K562 (cell line): Measurements from ENCODE around the gene POU2AF1. TPM values are rescaled to one million over a fixed set of nuclear protein-coding genes. Genes with fewer than 3 reads are reported as not detected.

Source experiments
- ATAC-seq: fragments of 200-7000 bp; cut with Tn5 transposase; 3 replicates; pipeline ENCODE4 v1.9.1; 2020; ENCODE audit warnings: moderate library complexity
- BruUV-seq: library from RNA; stranded (reverse); fragments of 400-500 nt; replicated peaks from 2 replicates; lab custom pipeline; 2021; lab: Mats Ljungman, UMichigan
- CTCF ChIA-PET: fragments of 300-600 bp; formaldehyde crosslinking; extraction: SDS; loops from one replicate; lab custom pipeline; 2021; ENCODE audit warnings: low intra/inter-chr PET ratio; lab: Yijun Ruan, JAX
- POLR2A ChIA-PET: fragments of 300-600, 350-650 bp; sonication (Branson Sonifier 250); formaldehyde crosslinking; extraction: SDS; loops from one replicate; lab custom pipeline; 2021; ENCODE audit warnings: antibody characterized with exemption, inconsistent platforms; lab: Yijun Ruan, JAX
- DNase-seq, 4 experiments: peaks; one replicate each; pipeline versions ENCODE4 v3.0.0 to v3.0.0-alpha.2; 2011 to 2018; ENCODE audit warnings: low spot score in 3 of 4, mixed read lengths in 3 of 4; ENCODE audit errors: extremely low read depth in 1 of 4
- FAIRE-seq: peaks from 2 replicates; lab custom pipeline; 2011; peaks lifted over from hg19 to GRCh38; lab: Jason Lieb, UNC
- H2AFZ ChIP-seq: 2 replicates; pipeline ENCODE4 v1.6.0; 2011; ENCODE audit warnings: low read depth, low read length, control low read depth, inconsistent platforms
- H3K27ac ChIP-seq: fragments of 200-600 bp; 3 replicates; pipeline ENCODE4 v1.8.0; 2011; ENCODE audit warnings: low read depth, mild to moderate bottlenecking, control low read depth, inconsistent platforms, low read length, moderate library complexity, mixed read lengths; ENCODE audit errors: extremely low read depth
- H3K27me3 ChIP-seq, 2 experiments: fragments of 300-600 bp in 1 of 2; 2 replicates in 1 of 2; 3 replicates in 1 of 2; pipeline versions ENCODE4 v1.6.0 to v1.8.0; 2011; ENCODE audit warnings: inconsistent platforms in 2 of 2, low read length in 2 of 2, mild to moderate bottlenecking in 1 of 2, mixed read lengths in 1 of 2, moderate library complexity in 1 of 2; ENCODE audit not compliant: control insufficient read depth in 2 of 2, insufficient read depth in 2 of 2
- H3K36me3 ChIP-seq: fragments of 300-600 bp; 3 replicates; pipeline ENCODE4 v1.8.0; 2011; ENCODE audit warnings: mild to moderate bottlenecking, low read length, inconsistent platforms; ENCODE audit not compliant: control insufficient read depth, insufficient read depth
- H3K4me1 ChIP-seq, 2 experiments: fragments of 200-600 bp in 1 of 2; replicated peaks in 1 of 2; 2 replicates in 1 of 2; 3 replicates in 1 of 2; pipeline versions ENCODE4 v1.5.1 to v1.8.0; 2011; ENCODE audit warnings: inconsistent platforms in 2 of 2, low read length in 2 of 2, mild to moderate bottlenecking in 1 of 2, mixed read lengths in 1 of 2, moderate library complexity in 1 of 2; ENCODE audit not compliant: control insufficient read depth in 2 of 2, insufficient read depth in 2 of 2
- H3K4me2 ChIP-seq: 2 replicates; pipeline ENCODE4 v1.6.1; 2011; ENCODE audit warnings: low read length, control low read depth, inconsistent platforms, mixed read lengths; ENCODE audit not compliant: insufficient read depth
- H3K4me3 ChIP-seq: fragments of 200-600 bp; sonication (generic), shearing (Covaris generic); 2 replicates; pipeline ENCODE4 v1.5.1; 2016; ENCODE audit warnings: control low read depth, inconsistent platforms
- H3K79me2 ChIP-seq: fragments of 200-600 bp; 3 replicates; pipeline ENCODE4 v1.8.0; 2011; ENCODE audit warnings: low read length, inconsistent platforms; ENCODE audit not compliant: control insufficient read depth, insufficient read depth
- H3K9ac ChIP-seq, 2 experiments: 2 replicates each; pipeline versions ENCODE4 v1.6.0 to v1.6.1; 2011; ENCODE audit warnings: low read depth in 2 of 2, low read length in 2 of 2, control low read depth in 1 of 2, inconsistent platforms in 1 of 2, mild to moderate bottlenecking in 1 of 2, mixed read lengths in 1 of 2; ENCODE audit not compliant: insufficient read depth in 1 of 2
- H3K9me1 ChIP-seq: one replicate; pipeline ENCODE4 v1.6.0; 2011; ENCODE audit warnings: inconsistent platforms, mild to moderate bottlenecking, low read length, moderate library complexity; ENCODE audit not compliant: control insufficient read depth, insufficient read depth
- H3K9me3 ChIP-seq: replicated peaks from 2 replicates; pipeline ENCODE4 v1.5.1; 2011; ENCODE audit warnings: low read depth, low read length, inconsistent platforms; ENCODE audit not compliant: control insufficient read depth, insufficient read depth
- H4K20me1 ChIP-seq: replicated peaks from 2 replicates; pipeline ENCODE4 v1.6.1; 2011; ENCODE audit warnings: low read length, inconsistent platforms, mixed read lengths; ENCODE audit not compliant: control insufficient read depth, insufficient read depth
- ATF1 ChIP-seq, 2 experiments: fragments of 450-650 bp in 1 of 2; IDR thresholded peaks; 2 replicates each; pipeline ENCODE4 v1.6.1; 2016; ENCODE audit warnings: missing compliant biosample characterization in 1 of 2, missing genetic modification characterization in 1 of 2
- BRD9 ChIP-seq: fragments of 450-650 bp; IDR thresholded peaks from 2 replicates; pipeline ENCODE4 v1.6.1; 2018; ENCODE audit warnings: low read depth; ENCODE audit not compliant: partially characterized antibody
- CHD4 ChIP-seq: fragments of 200-600 bp; sonication (generic); IDR thresholded peaks from 3 replicates; pipeline ENCODE4 v1.6.1; 2012; ENCODE audit warnings: low read depth, mild to moderate bottlenecking, mixed read lengths, low read length, inconsistent platforms; ENCODE audit not compliant: insufficient read depth, insufficient replicate concordance, poor library complexity, severe bottlenecking
- CLOCK ChIP-seq: fragments of 250-450 bp; sonication (Bioruptor Pico); IDR thresholded peaks from 2 replicates; pipeline ENCODE4 v1.4.0; 2020; ENCODE audit warnings: mild to moderate bottlenecking, moderate library complexity, borderline replicate concordance
- E2F4 ChIP-seq: sonication (generic); formaldehyde crosslinking; IDR thresholded peaks from 2 replicates; pipeline ENCODE4 v1.8.0; 2022; ENCODE audit warnings: mild to moderate bottlenecking, low read depth, missing genetic modification reagents
- HBP1 ChIP-seq: fragments of 450-650 bp; formaldehyde crosslinking; IDR thresholded peaks from 2 replicates; pipeline ENCODE4 v1.4.0; 2022; ENCODE audit warnings: missing genetic modification characterization
- HDGF ChIP-seq: fragments of 450-650 bp; IDR thresholded peaks from 2 replicates; pipeline ENCODE4 v1.6.1; 2016
- HIVEP1 ChIP-seq: fragments of 250-450 bp; sonication (Bioruptor Pico); IDR thresholded peaks from 2 replicates; pipeline ENCODE4 v1.4.0; 2020; ENCODE audit warnings: mild to moderate bottlenecking
- NR2F6 ChIP-seq: fragments of 450-650 bp; formaldehyde crosslinking; IDR thresholded peaks from 2 replicates; pipeline ENCODE4 v1.4.0; 2020; ENCODE audit warnings: mild to moderate bottlenecking
- RB1 ChIP-seq: fragments of 450-650 bp; IDR thresholded peaks from 2 replicates; pipeline ENCODE4 v1.6.1; 2017; ENCODE audit warnings: low read depth, mild to moderate bottlenecking
- RFX5 ChIP-seq: IDR thresholded peaks from 2 replicates; pipeline ENCODE4 v1.6.1; 2011; ENCODE audit warnings: low read depth, mild to moderate bottlenecking, improper control_type of control experiment, low read length
- SIN3A ChIP-seq, 2 experiments: fragments of 150-350 bp in 1 of 2; IDR thresholded peaks; 2 replicates each; pipeline ENCODE4 v1.6.1; 2011 to 2016; ENCODE audit warnings: borderline replicate concordance in 2 of 2, low read depth in 2 of 2, low read length in 2 of 2, mild to moderate bottlenecking in 2 of 2, moderate library complexity in 2 of 2; ENCODE audit not compliant: control insufficient read depth in 1 of 2
- ZFPM2 ChIP-seq: fragments of 250-450 bp; sonication (Bioruptor Pico); IDR thresholded peaks from 2 replicates; pipeline ENCODE4 v1.5.1; 2022; ENCODE audit warnings: mild to moderate bottlenecking
- ZNF395 ChIP-seq: fragments of 200-800 bp; sonication (Bioruptor generic); IDR thresholded peaks from 2 replicates; pipeline ENCODE4 v1.6.1; 2017; ENCODE audit warnings: missing genetic modification characterization, missing compliant biosample characterization
- ZNF668 ChIP-seq: fragments of 250-450 bp; sonication (Bioruptor Pico); IDR thresholded peaks from 2 replicates; pipeline ENCODE4 v1.8.0; 2022; ENCODE audit warnings: mild to moderate bottlenecking, inconsistent platforms
- WGBS: fragments of 100-300 bp; shearing (Covaris generic); methylation state at CpG from one replicate; pipeline ENCODE4 v1.1.6; 2016; ENCODE audit warnings: low coverage, mixed read lengths; ENCODE audit not compliant: insufficient coverage; ENCODE audit errors: missing lambda C conversion rate; 5-methylcytosine and 5-hydroxymethylcytosine counted together
- in situ Hi-C: fragments of 300-500 bp; cut with MboI; formaldehyde crosslinking; loops from 4 replicates; pipeline ENCODE4 v1.15.0; 2018; ENCODE audit warnings: inconsistent platforms, mixed read lengths
- intact Hi-C: fragments of 100-400 bp; cut with micrococcal nuclease; formaldehyde crosslinking; loops from 2 replicates; pipeline ENCODE4 v1.14.2; 2022
- polyA plus RNA-seq, 8 experiments: library from polyadenylated mRNA; depleted of rRNA in 4 of 8; stranded (reverse) in 5 of 8; unstranded in 3 of 8; fragments of >200 nt; fragmentation: Nextera tagmentation in 2 of 8; fragmentation: Illumina TruSeq in 1 of 8; extraction: Ambion mirVana in 2 of 8; extraction: Trizol in 1 of 8; gene quantifications; 2 replicates each; pipeline versions ENCODE4 v1.2.1 to v1.2.3, GENCODE V29; 2011 to 2014; ENCODE audit warnings: inconsistent platforms in 1 of 8, missing spikeins in 1 of 8
- total RNA-seq, 7 experiments: library from RNA; depleted of rRNA in 6 of 7; stranded (reverse); fragments of >200 nt in 6 of 7; fragmentation: Illumina TruSeq in 2 of 7; extraction: Trizol in 2 of 7; gene quantifications; 2 replicates each; pipeline versions ENCODE4 v1.2.1 to v1.2.3, GENCODE V29; 2011 to 2021; ENCODE audit warnings: low replicate concordance in 1 of 7

Gene POU2AF1
- total and polyA plus RNA-seq, 9 of the 15 experiments (the other 6 are each of a cell fraction or from before 2014, with no cell fraction given): 0.09 TPM; not detected in 8

GRCh38 chr11:111312076-111312475, 67.0 kb downstream of the POU2AF1 start (continued):
- no peak for TF ChIP-seq HBP1 (CRISPR knock-in tag)
- no peak for TF ChIP-seq NR2F6
- no peak for TF ChIP-seq E2F4 (CRISPR knock-in tag)
- no peak for TF ChIP-seq ZFPM2 (CRISPR knock-in tag)
- no peak for TF ChIP-seq RB1
- TF ChIP-seq ZNF395 (CRISPR knock-in tag): no peak
- TF ChIP-seq, all 486 proteins: peak for 0

GRCh38 chr11:111310723-111311122, 68.4 kb downstream of the POU2AF1 start:
- POLR2A ChIA-PET: no interaction called here
- H3K79me2 ChIP-seq: no peaks in the 10 kb centered on the region
- no peak overlapping the region for H3K9ac ChIP-seq
- no TSS peak for BruUV-seq
- no peak overlapping the region for H2AFZ ChIP-seq
- H3K9me1 ChIP-seq: no peaks in the 10 kb centered on the region
- CTCF ChIA-PET: no interaction called here
- H3K27ac ChIP-seq: no peak overlapping the region
- in situ Hi-C loops (no loop called here), intact Hi-C loops (no loop called here)
- ATAC-seq (no peak), DNase-seq (no peak), FAIRE-seq (no peak)
- H3K4me2 ChIP-seq: no peak overlapping the region
- no peaks in the 10 kb centered on the region for H3K9me3 ChIP-seq
- H4K20me1 ChIP-seq: no peaks in the 10 kb centered on the region
- no peaks in the 10 kb centered on the region for H3K36me3 ChIP-seq
- WGBS: 2% methylated on average over 6 of the region's 6 CpGs
- peaks cover 0 to 8% of the 10 kb centered on the region in 2 experiments; a peak in 2 of 5 replicates for H3K27me3 ChIP-seq
- no peak overlapping the region for H3K4me3 ChIP-seq
- no peaks in the 10 kb centered on the region for H3K4me1 ChIP-seq
- TF ChIP-seq ATF1 (CRISPR knock-in tag; IDR thresholded peaks at IDR 0.05) (no peak), ATF1 (tag; IDR thresholded peaks at IDR 0.05) (no peak), RFX5 (no peak), HDGF (no peak), HIVEP1 (CRISPR knock-in tag) (no peak), BRD9 (no peak), SIN3A (IDR thresholded peaks at IDR 0.05; ENCODE audit: borderline replicate concordance in 2 of 2, control insufficient read depth in 1 of 2, low read depth in 2 of 2, low read length in 2 of 2) (no peak), ZNF668 (CRISPR knock-in tag) (no peak), CLOCK (CRISPR knock-in tag) (no peak), CHD4 (no peak)
